ENCODE measurements around the gene SYNPO.

Gene SYNPO

DNA sequence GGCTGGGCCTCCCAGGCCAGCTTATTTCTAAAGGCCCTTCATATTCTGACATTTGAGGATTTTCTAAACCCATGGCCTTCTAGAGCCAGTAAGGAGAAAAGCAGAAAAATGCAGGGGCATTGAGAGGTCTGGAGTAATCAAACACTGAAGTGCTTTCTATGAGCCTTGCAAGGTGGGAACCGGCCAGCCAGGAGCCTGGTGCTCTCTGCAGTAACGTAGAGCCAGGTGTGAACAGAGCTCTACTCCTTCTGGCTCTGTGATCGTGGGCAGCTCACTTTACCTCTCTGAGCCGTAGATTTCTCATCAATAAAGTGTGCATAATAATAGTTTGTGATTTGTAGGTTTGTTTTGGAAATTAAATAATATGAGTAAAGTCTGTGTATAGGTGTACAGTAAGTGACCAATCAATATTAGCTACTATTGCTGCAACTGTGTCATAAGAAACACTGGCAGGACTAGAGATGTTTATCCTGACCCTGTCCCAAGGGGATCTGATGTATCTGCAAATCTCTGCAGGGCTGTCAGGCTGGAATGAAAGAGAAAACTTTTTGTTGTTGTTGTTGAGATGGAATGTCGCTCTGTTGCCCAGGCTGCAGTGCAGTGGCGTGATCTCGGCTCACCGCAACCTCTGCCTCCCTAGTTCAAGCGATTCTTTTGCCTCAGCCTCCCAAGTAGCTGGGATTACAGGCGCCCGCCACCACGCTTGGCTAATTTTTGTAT lies 2.7 kb downstream of the SYNPO start:
- no peak for DNase-seq
- ATAC-seq, result no peak

- ATAC-seq (no peak), DNase-seq (no peak)
Observed at GRCh38 chr5:150644058-150644457, 3.6 kb downstream of the SYNPO start.

DNA sequence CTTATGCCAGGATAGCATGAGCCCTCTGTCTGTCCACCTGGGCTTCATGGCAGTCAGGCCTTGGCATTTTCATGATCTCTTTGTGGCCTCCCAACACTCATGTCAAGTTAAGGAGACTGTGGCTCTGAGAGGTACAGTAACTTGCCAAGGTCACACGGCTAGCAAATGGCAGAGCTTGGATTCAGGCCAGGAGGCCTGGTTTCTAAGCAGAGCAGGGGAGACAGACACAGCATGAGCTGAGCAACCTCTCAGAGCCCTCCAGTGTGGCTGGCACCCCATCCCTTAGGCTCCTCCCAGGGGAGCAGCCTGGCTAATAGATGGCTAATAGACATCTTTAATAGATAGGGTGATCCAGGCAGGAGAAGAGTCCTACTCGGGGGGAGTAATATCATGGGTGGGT lies 4.1 kb downstream of the SYNPO start:
- ATAC-seq (no peak), DNase-seq (no peak)

DNA sequence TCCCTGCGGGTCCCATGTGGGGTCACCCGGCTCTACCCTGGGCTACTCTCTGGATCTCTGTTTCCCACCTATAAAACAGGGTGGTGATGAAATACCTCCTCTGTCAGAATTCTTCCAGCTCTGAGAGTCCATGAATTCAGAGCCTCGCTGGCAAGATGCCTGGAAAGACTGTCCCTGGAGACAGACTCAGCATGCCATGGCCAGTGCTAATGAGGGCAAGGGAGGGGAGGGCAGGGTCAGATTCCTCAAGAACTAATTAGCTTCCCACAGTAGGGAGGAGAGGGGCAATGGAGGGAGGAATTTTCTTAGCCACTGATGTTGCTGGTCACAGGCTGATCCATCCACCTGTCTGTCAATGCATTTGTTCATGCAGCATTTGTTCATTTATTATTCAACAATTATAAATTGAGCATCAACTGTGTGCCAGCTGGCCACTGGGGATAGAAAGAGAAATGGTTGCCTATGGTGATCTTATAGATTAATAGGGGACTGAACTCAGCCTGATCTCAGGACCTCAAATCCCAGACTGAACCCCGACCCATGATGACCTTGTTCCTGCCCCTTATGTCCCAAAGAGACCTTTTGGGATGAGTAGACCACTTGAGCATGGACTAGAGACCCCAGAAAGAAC lies 4.7 kb downstream of the SYNPO start:
- ATAC-seq (no peak), DNase-seq (no peak)

DNA sequence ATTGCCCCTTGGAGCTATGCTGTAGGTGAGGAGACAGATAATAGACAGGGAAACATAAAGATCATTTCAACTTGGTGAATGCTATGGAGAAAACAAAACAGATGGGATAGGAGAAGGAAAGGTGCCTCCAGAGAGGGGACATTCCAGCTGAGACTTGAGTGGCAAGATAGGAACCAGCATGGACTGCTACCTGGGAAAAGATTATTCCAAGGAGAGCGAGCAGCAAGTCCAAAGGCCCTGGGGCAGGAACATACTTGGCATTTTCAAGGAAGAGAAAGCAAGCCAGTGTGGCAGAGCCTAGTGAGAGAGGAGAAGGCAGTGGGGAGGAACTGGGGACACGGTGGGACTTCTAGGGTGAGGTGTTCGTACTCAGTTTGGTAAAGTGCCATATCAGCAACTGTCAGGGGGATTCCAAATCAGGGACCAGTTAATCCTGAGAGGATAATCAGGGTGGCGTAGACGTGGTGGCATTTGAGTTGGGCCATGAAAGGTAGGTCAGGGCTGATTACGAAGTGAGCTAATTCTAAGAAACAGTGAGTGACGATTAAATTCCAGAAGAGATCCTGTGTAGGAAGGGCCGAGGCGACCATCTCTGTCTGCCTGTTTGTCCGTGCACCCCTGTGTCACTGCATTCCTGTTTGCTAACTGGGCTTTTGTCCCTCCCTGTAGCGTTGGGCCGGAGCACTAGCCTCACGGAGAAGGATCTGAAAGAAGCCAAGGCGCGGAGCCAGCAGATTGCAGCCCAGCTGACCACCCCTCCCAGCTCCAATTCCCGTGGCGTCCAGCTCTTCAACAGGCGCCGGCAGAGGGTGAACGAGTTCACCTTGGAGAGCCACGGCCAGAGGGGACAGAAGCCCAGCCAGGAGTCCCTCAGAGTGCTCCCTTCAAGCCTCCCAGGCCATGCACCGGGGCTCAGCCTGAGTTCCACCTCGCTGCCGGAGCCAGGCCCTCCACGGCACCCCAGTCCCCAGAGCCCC lies 7.1 kb downstream of the SYNPO start:
- ATAC-seq (no peak), DNase-seq (no peak)

DNA sequence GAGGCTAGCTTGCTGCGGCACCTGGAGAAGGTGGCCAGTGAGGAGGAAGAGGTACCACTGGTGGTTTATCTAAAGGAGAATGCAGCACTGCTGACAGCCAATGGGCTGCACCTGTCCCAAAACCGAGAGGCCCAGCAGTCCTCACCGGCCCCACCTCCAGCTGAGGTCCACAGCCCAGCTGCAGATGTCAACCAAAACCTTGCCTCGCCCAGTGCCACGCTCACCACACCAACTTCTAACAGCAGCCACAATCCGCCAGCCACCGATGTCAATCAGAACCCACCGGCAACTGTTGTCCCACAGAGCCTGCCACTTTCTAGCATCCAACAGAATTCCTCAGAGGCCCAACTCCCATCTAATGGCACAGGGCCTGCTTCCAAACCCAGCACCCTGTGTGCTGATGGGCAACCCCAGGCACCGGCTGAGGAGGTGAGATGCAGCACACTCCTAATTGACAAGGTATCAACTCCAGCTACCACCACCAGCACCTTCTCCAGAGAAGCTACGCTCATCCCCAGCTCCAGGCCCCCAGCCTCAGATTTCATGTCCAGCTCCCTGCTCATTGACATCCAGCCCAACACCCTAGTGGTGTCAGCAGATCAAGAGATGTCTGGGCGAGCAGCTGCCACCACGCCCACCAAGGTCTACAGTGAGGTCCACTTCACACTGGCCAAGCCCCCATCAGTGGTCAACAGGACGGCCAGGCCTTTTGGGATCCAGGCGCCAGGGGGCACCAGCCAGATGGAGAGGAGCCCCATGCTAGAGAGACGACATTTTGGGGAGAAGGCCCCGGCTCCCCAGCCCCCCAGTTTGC lies 8.0 kb downstream of the SYNPO start:
- ATAC-seq (no peak), DNase-seq (no peak)

DNA sequence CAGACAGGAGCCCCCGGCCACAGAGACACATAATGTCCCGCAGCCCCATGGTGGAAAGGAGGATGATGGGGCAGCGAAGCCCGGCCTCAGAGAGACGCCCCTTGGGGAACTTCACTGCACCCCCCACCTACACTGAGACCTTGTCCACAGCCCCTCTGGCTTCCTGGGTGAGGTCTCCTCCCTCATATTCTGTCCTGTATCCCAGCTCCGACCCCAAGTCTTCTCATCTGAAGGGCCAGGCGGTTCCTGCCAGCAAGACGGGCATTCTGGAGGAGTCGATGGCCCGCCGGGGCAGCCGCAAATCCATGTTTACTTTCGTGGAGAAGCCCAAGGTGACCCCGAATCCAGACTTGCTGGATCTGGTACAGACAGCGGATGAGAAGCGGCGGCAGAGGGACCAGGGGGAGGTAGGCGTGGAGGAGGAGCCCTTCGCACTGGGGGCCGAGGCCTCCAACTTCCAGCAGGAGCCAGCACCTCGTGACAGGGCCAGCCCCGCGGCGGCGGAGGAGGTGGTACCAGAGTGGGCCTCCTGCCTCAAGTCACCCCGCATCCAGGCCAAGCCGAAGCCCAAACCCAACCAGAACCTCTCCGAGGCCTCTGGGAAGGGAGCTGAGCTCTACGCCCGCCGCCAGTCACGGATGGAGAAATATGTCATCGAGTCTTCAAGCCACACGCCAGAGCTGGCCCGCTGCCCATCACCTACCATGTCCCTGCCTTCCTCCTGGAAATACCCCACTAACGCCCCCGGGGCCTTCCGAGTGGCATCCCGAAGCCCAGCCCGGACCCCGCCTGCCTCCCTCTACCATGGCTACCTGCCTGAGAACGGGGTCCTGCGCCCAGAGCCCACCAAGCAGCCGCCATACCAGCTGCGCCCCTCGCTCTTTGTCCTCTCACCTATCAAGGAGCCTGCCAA lies 8.9 kb downstream of the SYNPO start:
- ATAC-seq (no peak), DNase-seq (no peak)

DNA sequence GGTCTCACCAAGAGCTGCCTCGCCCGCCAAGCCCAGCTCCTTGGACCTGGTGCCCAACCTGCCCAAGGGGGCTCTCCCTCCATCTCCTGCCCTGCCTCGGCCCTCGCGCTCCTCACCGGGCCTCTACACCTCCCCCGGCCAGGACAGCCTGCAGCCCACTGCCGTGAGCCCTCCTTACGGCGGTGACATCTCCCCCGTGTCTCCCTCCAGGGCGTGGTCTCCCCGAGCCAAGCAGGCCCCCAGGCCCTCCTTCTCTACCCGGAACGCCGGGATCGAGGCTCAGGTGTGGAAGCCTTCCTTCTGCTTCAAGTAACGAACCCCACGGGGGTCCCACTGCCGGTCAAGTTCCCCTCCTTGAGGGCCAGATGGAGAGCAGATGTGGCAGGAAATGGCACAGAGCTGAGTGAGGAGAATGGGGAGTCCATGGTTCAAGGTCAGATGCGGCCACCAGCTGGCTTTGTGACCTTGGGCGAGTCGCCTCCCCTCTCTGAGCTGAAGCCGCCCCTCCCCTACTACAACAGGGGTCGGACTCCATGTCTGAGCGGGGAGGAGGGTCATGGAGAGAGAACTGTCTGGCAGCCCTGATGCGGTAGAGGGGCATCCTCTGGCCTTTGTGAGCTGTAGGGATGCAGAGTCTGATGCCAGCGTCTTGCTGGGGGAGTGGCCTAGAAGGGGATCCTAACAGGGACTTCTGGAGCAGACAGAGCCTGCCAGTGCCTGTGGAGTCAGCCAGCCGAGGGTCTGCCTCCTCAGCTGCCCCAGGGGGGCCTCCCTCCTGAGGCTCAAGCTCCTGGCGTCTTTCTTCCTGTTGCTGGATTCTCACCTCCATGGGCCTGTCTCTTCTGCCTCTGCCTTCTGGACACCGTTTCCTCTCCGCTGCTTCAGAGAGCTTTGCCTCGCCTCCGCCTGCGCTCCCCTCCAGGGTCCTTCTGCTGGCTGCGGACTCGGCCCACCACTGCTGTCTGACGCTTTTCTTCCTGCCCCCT lies 9.9 kb downstream of the SYNPO start:
- ATAC-seq (no peak), DNase-seq (no peak)

DNA sequence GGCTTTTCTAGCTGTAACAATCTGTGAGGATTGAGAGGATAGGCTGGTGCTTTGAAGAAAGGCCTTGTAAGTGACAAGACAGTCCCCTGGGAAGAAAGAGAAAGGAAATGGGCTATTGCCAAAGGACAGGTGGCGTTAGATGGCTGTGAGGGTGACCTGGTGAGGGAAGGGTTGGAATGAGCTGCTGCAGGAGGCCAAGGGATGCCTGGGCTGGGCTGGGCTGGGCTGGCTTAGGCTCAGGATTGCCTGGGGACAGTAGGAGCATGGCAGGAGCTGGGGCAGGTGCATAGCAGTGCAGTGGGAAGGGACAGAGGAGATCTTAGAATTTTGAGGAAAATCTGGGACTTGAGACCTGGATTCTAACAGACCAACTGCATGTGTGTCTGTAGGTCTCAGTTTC lies 10.9 kb downstream of the SYNPO start:
- no peak for DNase-seq
- no peak for ATAC-seq

- ATAC-seq (no peak), DNase-seq (no peak)
Observed at GRCh38 chr5:150651924-150652671, 11.6 kb downstream of the SYNPO start.

DNA sequence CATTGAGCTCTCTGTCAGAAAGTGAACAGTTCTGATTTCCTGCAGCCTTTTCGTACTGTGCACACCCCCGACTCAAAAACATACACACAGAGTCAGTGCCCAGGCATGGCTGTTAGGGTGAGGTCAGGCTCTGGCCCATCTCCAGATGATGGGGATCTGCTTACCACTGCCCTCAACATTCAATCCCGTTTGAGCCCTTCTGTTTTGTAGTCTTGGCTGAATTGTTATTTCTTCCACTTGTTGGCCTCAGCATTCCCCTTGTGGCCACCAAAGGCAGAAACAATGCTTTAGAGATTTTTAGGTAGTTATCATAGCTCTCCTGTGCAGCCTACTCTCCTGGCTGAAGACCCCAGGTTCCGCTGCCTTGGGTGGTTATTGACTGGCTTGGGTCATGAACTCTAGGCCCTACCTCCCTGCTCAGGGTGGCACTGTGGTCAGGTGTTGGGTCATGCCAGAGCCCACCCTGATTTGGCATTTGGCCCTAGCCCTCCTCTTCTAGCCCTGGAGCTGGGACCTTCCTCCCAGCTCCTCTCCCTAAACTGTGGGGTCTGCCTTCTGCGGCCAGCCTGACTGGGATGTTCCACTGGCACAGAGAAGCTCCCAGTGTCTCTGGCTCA lies 12.8 kb downstream of the SYNPO start:
- DNase-seq (no peak), ATAC-seq (no peak)

- DNase-seq (no peak), ATAC-seq (no peak)
Observed at GRCh38 chr5:150653762-150654556, 13.5 kb downstream of the SYNPO start.

DNA sequence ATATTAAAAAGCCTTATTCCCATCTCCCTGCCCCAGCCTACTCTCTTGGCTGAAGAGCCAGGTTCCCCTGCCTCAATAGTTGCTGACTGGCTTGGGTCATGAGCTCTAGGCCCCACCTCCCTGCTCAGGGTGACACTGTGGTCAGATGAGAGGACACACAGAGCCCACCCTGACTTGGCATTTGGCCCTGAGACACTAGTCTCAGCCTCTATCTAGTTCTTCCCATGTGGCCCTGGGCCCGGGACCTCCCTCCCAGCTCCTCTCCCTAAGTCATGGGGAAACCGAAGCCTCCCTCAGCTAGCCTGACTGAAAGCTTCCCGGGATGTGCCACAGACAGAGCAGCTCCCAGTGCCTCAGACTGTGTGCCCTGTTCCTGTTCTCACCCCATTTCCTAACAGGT lies 14.8 kb downstream of the SYNPO start:
- ATAC-seq (no peak), DNase-seq (no peak)

- DNase-seq, result peak; percentile 76
- peak; percentile 76 for ATAC-seq
Observed at GRCh38 chr5:150656191-150657132, 16.0 kb downstream of the SYNPO start.

- no peak for ATAC-seq
Observed at GRCh38 chr5:150658121-150658520, 17.7 kb downstream of the SYNPO start.

DNA sequence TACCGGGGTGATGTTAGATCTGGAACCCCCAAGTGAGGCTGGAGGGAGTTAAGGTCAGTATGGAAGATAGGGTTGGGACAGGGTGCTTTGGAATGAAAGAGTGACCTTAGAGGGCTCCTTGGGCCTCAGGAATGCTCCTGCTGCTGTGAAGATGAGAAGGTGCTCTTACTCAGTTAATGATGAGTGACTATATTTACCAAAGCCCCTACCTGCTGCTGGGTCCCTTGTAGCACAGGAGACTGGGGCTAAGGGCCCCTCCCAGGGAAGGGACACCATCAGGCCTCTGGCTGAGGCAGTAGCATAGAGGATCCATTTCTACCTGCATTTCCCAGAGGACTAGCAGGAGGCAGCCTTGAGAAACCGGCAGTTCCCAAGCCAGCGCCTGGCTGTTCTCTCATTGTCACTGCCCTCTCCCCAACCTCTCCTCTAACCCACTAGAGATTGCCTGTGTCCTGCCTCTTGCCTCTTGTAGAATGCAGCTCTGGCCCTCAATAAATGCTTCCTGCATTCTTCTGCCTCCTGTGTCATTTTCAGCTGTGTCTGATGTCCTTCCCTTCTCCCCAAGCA lies 18.3 kb downstream of the SYNPO start:
- DNase-seq, result no peak
- ATAC-seq, result no peak

More at GRCh38 chr5:150658121-150658520, 17.7 kb downstream of the SYNPO start:
- no peak for DNase-seq

All from stimulated activated naive CD8-positive, alpha-beta T cell treated with anti-CD3 and anti-CD28 coated beads, Interleukin-15, Interleukin-2, amounts not matched to agents 100 U/mL and 50 U/mL, for 24 hours (primary cell).